GM19463 (cell line): Measurements from ENCODE around the gene PLIN1.

Experiments
- ATAC-seq: cut with Tn5 transposase; IDR thresholded peaks from one replicate; pipeline ENCODE4 v1.9.1; 2021; ENCODE audit warnings: mild to moderate bottlenecking, moderate library complexity; ENCODE audit not compliant: unreplicated experiment

The PLIN1 gene

DNA sequence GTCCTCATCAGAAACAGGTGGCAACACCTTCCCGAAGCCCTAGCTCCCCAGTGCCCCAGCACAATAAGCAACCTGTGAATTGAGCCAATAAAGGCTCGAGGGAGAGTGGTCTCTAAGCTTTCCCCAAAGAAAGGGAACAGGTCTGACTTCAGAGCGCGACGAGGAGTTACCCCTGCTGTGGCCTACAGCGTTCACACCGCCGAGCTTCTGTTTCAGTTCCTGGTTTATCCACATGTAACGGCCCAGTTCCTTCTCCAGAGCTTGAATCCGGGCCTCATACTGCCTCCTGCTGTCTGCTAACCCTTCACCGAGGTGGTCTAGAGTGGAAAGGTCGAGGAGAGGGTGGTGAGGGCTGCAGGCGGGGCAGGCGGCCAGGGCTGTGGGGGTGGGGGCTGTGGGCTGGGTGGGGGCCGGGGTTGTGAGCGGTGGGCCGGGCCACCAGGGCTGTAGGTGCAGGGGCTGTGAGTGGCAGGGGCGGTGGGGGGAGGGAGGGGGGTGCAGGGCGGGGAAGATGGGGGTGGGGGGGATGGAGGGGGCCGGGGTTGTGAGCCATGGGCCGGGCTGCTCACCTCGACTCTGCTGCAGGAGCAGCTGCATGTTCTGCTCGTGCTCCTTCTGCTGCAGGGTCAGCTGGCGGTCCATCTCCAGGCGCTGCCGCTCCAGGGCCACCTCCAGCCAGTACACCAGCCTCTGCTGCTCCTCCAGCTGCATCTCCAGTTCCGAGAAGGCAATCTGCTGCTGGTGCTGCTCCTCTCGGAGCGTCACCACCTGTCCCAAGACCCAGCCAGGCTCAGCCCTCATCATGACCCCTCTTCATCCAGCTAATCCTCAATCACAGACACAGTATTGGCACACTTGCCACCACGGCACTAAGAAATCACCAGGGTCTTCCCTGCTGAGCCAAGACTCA lies 50.1 kb downstream of the PLIN1 start:
- no peak for ATAC-seq

DNA sequence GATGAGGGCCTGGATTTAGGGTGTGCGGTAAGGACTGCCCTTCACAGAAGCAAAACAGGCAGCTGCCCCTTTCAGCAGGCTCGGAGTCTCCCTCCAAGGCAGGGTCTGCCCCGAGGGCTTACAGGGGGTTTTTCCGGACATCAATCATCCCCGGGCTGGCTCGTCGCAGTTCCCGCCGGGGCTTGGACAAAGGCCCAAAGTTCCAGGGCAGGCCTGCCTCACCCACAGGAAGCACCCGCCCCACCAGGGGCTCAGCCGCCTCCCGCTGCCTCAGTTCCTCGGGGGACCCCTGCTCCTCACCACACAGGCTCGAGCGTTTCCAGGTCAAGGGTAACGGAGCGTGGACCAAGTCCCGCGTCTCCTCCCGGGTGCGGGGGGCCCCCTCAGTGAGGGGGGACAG lies 50.9 kb downstream of the PLIN1 start:
- no peak for ATAC-seq

- no peak for ATAC-seq
Observed at GRCh38 chr15:89627256-89627970, 51.8 kb downstream of the PLIN1 start.

DNA sequence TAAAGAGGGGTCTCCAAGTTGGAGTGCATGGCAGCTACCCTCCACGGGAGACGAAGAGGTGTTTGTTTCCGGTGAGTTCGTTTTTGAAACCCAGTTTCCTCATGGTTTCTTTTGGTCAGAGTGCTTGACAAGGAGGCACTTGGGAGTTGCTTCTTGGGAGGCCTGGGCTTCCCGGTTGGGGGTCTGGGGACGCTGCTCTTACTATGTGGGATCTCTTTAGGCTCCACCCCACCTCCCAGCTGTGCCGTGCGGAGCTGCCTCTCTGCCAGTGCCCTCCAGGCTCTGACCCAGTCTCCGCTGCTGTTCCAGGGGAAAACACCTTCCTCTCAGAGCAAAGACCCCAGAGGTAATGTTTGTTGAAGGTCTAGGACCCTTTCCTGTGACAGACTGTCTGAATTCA lies 53.5 kb downstream of the PLIN1 start:
- no peak for ATAC-seq

- ATAC-seq = no peak
Observed at GRCh38 chr15:89623165-89623564, 56.0 kb downstream of the PLIN1 start.

DNA sequence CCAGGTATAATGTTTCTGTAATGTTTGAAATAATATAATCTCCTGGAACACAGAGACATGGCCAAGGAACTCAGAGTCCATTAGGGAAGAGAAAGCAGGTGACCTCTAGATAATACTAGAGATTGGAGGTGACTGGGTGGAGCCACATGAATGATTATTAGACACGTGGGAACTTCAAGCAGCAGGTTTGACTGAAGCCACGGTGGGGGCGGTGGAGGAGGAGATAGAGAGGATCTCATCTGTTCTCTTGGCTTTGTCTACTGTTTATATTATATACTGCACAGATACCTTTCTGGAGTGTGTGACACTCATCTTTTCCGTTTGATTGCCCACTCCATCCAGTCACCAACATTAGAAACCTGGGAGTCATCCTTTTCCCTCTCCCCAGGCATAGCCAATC lies 57.6 kb downstream of the PLIN1 start:
- ATAC-seq = no peak

GRCh38 chr15:89616228-89616627 lies 62.9 kb downstream of the PLIN1 start:
- no peak for ATAC-seq

GRCh38 chr15:89615135-89615534 lies 64.0 kb downstream of the PLIN1 start:
- ATAC-seq = no peak
